Measurements from ENCODE around the gene ACADM.
"Not testable (repeated sequence)": the region's sequence is repeated elsewhere in the genome, so short reads cannot be mapped to it uniquely, and the experiment has no call there.

- not testable (repeated sequence) for TF ChIP-seq CTCF (IDR thresholded peaks at IDR 0.05; ENCODE audit: insufficient read depth, low read depth, low read length); EZH2 (IDR thresholded peaks at IDR 0.05; ENCODE audit: insufficient read depth, low read length)
Observed at GRCh38 chr1:75780183-75780582, 55.7 kb downstream of the ACADM start.

All from astrocyte (in vitro differentiated cells and primary cell).